GOT3 (cell line): Measurements from ENCODE around the gene NAA10.
A peak's percentile ranks its signal among the peaks of the same experiment; 100 is the strongest.

Experiments
- DNase-seq: peaks from one replicate; lab custom pipeline; 2025; ENCODE audit warnings: mixed read lengths; lab: John Stamatoyannopoulos, UW

The NAA10 gene

DNA sequence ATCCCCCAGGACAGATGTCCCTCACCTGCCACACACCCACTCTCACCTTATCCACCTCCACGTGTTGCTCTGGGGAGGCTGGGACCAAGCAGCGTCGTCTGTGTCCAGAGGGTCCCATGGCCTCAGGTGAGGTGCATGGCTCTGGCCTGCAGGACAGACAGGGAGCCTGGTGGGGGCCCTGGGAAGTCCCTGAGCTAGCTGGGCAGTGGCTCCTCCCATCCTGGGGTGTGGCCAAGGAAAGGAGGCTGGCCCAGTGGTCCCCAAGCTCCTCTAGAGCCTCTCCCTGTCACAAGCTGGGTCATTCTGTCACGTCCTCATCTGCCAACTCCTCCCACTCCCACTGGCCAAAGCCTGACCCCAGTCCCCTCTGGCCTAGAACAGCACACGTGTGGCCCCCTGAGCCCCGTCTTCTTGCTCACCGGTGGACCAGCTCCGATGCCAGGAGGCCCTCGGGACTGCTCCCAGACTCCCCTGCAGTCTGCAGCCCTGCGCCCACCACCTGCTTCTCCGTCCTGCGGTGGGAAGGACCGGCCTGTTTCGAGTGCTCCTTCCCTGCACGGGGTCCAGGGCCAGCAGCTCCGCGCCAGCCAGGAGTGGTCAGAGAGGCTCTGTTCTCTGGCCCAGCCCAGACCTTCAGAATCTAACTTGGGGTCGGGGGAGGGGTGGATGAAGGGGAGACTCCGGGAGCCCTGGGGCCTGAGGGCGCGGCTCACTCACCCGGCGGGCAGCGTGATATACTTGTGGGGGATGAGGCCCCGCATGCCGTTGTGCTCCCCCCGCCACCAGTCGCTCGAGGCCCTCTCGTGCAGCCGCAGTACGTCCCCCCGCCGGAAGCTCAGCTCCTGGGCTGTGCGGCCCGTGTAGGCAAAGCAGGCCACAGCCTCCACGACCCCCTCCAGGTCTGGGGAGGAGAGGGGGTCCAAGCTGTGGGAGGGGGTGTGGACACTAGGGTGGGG lies 25.5 kb downstream of the NAA10 start:
- DNase-seq: no peak

DNA sequence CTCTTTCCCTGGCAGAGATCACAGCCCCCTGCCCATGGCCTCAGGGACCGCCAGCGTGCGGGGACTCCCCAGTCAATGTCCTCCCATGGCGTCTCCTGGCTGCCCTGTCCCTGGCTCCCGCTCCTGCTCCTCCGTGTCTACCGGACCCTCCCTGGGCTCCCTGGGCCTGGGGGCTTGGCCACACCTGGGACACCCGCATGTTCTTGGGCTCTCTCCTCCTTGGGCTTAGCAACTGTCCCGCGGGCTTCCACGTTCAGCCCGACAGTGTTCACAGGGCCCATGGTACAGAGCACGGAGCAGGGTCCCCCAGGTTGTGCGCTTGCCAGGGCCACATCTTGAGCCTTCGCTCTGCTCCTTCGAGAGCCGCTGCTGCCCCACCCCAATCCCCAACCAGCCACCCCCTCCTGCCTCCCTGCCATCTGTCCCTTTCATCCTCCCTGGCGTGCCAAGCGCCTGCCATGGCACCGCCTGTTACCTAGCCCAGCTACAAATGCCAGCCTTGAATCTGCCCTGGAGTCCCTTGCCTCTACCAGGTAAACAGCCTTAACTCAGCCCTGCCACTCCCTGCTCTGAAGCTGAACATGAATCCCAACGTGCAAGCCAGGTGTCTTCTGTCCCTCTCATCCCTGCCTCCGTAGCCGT lies 26.5 kb downstream of the NAA10 start:
- no peak for DNase-seq

DNA sequence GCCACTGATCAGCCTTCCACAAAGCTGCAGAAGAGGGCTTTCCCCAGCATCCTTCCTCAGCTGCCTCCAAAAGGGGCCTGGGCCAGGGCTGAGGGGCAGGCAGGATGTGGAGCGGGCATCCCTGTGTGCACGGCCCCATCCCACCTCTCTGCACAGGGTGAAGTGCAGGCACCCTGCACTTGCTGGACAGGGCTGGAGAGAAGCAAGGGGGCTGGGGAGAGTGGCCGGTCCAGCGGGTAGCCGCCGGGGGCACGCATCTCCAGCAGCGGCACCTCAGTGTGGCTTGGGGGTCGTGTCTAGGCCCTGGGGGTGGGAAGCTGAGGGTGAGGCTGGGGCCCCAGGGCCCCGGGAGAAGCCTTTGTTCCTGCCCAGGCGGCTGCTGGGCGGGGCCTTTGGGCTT lies 27.4 kb downstream of the NAA10 start:
- DNase-seq: no peak

DNA sequence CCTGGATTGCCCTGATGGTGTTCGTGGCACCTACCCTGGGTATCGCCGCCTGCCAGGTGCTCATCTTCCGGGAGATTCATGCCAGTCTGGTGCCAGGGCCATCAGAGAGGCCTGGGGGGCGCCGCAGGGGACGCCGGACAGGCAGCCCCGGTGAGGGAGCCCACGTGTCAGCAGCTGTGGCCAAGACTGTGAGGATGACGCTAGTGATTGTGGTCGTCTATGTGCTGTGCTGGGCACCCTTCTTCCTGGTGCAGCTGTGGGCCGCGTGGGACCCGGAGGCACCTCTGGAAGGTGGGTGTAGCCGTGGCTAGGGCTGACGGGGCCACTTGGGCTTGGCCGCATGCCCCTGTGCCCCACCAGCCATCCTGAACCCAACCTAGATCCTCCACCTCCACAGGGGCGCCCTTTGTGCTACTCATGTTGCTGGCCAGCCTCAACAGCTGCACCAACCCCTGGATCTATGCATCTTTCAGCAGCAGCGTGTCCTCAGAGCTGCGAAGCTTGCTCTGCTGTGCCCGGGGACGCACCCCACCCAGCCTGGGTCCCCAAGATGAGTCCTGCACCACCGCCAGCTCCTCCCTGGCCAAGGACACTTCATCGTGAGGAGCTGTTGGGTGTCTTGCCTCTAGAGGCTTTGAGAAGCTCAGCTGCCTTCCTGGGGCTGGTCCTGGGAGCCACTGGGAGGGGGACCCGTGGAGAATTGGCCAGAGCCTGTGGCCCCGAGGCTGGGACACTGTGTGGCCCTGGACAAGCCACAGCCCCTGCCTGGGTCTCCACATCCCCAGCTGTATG lies 28.5 kb downstream of the NAA10 start:
- no peak for DNase-seq

DNA sequence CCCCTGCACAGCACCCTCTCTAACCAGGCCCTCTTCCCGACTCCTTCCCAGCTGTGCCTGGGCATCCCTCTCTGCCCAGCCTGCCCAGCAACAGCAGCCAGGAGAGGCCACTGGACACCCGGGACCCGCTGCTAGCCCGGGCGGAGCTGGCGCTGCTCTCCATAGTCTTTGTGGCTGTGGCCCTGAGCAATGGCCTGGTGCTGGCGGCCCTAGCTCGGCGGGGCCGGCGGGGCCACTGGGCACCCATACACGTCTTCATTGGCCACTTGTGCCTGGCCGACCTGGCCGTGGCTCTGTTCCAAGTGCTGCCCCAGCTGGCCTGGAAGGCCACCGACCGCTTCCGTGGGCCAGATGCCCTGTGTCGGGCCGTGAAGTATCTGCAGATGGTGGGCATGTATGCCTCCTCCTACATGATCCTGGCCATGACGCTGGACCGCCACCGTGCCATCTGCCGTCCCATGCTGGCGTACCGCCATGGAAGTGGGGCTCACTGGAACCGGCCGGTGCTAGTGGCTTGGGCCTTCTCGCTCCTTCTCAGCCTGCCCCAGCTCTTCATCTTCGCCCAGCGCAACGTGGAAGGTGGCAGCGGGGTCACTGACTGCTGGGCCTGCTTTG lies 29.2 kb downstream of the NAA10 start:
- no peak for DNase-seq

DNA sequence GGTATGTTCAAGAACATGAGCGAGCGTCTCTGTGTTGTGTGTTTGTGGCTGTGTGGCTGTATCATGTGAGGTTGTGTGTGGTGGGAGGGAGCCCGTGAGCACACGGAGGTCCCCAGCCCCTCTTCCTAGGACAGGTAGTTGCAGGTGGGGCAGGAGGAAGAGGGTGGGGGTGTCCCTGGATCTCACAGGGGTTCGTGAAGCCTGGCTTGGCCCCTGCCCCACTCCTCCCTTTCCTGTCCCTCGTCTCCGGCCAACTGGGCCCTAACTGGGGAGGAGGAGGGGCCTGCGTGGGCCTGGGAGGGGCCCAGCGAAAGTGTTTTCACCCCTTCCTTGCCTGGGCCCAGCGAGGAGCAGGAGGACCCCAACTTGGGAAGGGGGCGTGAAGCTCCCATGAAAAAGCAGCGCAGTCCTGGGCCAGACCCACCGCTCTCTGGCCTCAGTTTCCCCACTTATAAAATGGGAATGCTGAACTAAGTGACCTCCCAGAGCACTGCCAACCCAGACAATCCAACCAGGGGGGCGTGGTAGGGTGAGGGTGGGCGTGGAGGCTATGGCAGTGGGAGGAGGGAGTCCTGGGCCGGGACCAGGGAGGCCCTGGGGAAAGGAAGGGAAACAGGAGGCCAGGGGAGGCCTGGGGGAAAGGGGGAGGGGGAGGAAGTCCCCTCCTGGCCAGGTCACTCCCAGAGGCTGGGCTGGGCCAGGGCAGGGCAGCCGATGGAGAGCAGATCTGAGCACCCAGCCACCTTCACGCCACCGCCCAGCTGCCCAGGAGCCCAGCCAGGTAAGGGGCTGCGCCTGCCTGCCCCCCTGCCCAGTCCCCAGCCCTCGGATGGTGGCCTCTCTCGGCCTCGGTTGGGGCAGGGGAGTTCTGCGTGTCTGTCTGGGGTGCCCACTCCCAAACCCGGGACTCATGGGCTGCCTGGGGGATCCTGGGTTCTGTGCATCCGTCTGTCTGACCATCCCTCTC lies 30.6 kb downstream of the NAA10 start, which contains the start of gene AVPR2:
Gene AVPR2 (plus strand): TSS at position 683 of the 967 bp plus-strand sequence. CDS start 473 bp downstream, outside the sequence.
- DNase-seq: no peak

DNA sequence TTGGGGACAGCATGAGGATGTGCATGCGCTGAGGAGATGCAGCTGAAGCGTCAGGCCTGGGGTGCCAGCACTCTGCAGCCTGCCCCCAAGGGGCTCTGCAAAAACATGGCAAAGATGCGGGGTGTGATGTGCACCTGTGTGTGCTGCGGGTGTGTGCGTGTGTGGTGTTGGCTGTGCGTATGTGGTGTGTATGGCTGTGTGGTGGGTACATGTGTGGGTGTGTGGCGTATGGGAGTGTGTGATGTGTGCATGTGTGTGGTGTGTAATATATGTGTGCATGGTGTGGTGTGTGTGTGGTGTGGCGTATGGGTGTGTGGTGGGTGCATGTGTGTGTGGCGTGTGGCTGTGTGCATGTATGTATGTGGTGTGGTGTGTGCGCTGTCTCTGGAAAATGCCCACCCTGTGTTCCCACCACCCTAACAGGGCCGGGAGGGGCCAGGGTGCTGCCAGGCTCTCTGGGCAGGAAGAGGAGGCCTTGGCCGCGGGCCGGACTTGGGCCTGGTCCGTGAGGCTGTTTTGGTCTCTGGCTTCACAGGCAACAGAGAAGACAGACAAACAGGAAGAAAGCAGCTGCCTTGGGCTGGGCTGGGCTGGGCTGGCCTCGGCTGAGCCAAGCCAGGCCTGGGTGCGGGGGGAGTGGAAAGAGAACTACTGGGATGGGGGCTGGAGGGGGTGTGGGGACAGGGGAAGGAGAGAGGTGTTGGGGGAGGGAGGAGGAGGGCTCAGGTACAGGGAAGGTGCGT lies 31.4 kb downstream of the NAA10 start:
- no peak for DNase-seq

DNA sequence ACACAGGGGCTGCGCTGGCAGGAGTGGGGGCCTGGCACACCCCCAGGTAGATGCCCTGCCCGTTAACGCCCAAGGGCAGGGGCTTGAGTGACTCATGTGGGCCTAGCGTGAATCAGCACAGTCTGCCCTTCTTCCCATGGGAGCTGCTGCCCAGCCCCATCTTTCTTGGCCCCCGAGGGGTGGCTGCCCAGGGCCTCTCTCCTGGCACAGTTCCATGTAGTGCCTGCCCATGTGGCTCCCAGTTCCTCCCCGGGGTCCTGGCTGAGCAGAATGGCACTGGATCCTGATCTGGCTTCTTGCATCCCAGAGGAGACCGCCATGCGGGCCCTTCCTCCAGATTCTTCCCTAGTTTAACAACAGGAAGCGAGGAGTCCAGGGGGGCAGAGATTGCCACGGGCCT lies 32.5 kb downstream of the NAA10 start:
- DNase-seq: no peak

DNA sequence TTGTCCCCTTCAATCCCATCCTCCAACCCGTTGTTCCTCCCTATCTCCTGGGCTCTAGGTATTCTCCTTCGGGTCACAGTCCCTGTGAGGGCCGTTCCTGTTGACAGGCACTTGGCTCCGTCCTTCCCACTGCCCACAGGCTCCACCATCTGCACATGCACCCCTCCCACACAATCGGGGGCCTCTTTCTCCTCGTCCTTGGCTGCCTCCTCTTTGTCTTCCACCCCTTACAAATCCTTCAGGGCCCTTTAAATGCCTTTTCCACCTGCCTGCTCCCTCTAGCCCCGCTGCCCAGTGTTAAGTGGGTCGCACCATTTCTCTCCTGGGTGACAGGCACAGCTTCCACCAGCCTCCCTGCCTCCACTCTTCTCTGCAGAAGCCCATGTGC lies 33.1 kb downstream of the NAA10 start:
- no peak for DNase-seq

DNA sequence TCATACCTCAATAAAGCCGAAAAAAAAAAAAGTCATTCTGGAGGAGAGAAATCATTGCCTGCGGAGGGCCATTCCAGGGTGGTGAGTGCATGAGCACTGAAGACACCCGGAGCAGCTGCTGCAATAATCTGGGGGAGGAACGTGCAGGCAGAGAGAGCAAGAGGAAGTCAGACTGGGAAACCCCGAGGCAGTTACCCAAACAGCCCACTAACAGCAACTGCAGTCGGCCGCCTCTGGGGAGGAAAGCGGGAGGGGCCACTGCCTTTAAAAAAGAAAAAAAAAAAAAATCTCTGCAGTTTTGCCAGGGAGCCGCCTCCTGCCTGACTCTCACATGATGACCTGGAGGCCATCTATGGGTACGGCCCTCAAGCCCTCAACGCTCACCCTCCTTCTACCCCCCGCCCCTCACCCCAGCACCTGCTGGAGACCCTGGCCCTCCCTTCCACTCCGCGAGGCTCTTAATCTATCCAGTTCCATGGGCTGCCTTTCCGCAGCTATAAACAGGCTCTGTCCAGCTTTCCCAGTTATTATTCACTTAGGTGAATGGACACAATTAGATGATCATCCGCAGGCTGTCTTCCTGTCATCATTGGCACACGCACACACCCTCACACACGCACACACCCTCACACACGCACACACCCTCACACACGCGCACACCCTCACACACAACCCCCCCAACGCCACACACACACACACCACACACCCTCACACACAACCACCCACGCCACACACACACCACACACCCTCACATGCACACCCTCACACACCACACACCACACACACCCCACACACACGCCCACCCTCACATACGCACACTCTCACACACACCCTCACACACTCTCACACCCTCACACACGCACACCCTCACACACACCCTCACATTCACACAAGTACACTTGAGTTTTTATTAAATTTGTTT lies 33.7 kb downstream of the NAA10 start:
- peak; percentile 23 for DNase-seq

DNA sequence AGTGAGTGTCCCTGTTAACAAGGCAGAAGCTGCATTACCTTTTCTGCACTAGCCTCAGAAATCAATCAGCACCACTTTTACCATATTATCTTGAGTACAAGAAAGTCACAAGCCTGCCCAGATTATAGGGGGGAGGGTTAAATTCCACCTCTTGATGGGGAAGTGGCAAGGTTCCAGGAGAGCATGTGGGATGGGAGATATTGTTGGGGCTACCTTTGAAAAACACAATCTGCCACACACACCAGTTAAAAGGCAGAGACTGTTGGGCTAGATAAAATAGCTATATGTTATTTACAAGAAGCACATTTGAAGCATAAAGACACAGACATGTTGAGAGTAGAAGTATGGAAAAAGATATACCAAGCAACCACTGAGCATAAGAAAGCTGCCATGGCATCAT lies 36.9 kb downstream of the NAA10 start:
- no peak for DNase-seq

DNA sequence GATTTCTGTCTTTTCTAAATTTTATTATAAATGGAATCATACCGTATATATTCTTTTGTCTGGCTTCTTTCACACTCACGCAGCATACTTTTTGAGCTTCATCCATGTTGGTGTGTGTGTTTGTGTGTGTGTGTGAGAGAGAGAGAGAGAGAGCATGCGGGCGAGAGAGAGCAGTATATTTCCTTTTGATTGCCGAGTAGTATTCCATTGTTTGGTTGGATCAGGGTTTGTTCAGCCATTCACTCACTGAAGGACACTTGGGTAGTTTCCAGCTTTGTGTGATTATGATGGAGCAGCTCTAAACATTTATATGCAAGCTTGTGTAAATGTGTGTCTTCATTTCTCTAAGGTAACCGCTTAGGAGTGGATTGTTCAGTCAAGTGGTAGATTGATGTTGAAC lies 45.7 kb downstream of the NAA10 start:
- DNase-seq: no peak

DNA sequence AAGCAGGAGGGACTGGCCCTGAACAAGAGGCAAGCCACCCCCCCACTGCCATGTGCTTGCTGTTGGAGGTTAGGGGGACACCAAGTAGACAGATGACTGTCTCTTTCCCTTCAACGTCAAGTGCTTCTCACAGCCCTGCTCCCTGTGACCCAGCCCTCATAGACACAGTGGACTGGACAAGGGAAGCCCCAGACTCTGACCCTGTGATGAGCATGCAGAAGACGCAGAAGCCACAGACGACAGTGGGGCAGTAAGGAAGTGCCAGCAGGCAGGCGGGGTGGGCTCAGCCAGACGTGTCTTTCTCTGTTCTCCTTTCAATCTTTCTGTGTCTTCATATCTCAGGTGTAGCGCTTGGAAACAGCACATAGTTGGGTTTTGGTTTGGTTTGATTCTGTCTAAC lies 46.5 kb downstream of the NAA10 start:
- DNase-seq: no peak

DNA sequence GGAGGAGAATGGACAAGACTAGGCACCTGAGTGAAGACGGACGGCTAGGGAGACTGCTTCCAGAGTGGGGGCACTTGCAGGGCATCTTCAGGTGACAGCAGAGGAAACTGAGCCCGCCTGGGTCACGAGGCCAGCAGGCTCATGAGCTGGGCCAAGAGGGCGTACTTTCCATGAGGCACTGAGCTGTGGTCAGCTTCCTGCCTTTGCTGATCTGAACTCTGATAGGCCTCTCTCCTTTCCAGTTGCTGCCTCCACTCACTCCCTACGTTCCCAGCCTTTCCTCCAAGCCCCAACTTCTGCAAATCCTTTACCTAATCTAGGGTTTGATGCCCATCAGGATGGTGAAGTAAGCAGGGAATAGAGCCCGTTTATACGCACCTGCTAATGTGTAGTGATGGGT lies 47.5 kb downstream of the NAA10 start:
- DNase-seq: no peak

DNA sequence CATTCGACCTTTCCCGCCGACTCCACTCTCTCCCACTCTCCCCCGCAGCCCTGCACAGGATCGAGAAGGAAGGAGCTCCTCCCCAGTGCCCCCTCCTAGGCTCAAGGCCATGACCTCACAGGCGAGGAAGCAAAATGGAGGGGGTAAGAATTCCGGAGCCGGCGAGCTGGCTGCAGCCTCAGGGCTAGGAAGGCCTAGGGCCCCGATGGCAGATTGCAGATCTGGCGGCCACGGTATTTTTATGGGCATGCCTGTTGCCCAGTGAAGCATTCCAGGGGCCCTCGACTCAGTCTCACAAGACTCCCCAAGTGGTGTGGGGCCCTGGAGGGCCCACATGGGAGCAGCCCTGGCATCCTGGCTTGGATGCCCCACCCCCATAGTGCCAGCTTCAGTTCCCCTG lies 47.9 kb downstream of the NAA10 start:
- no peak for DNase-seq

DNA sequence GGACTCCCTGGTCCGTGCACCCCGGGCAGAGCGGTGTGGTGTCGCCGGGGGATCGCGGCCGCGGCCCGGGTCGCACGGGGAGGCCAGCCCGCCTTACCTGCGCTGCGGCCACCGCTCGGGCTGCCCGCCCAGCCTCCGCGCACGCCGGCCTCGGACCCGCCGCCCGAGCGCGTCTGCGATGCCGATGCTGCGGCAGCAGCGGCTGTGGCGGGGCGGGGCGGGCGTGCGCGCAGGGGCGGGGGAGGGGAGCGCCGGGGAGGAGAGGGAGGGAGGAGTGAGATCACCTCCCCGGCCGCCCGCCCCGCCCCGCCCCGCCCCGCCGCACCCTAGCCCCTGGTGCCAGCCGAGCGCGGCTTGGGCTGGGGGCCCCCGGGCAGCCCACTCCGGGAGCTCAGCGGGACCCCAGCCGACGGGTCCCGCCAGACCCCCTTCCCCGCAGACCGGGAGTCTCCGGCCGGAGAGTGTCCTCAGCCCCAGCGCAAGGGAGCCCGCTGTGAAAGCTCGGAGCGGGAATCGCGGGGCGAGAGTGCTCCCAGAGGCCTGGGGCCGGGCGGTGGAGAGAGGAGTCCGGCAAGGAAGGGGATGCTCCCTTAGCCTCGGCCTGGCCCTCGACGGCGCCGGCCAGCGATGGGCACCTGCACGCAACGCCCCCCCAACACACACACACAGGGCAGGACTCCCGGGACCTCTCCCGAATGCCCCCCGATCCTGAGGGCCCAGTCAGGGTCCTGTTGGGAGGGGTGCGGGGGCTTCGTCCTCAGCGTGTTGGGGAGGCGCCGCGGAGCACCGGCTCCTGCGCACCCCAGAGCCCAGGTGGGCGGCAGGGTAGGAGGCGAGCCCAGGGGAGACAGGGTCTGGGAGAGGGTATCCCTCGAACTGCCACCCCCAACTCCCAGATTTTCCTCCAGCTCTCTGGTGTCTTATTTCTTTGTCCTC lies 48.6 kb downstream of the NAA10 start, which contains the start of gene L1CAM:
Gene L1CAM (minus strand): TSS at position 206 of the 936 bp plus-strand sequence. CDS start 10,337 bp downstream, outside the sequence.
- no peak for DNase-seq

DNA sequence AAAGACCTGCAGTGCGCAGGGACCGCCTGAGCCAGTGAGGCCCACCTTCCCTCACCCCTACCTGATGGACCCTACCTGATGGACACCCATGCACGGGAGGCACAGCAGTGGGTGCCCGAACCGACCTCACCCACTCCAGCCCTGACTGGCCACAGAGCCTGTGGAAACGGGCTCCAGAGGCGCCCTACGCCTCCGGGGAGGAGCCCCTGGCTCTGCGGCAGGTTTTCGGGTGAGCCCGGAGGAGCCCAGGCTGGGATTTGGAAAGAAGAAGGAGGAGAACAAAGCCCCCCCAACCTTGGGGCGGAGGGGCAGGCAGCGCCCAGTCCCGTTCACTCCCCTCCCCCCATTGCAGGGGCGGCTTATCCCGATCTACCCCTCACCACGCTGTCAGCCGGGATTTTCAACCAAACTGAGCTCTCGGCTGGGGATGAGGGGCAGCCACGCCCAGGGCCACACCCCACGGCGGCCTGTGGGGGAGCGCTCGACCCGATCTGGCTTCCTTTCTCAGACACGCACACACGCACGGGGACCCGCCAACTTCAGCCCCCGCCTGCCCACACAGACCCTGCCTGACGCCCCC lies 49.5 kb downstream of the NAA10 start:
- no peak for DNase-seq
